Endodermal cell (in vitro differentiated cells): ENCODE results near the gene GAL3ST3. TPM values are rescaled to one million over a fixed set of nuclear protein-coding genes. Genes with fewer than 3 reads are reported as not detected.

Source experiments
- DNase-seq: peaks from one replicate; pipeline ENCODE4 v3.0.0-alpha.2; 2017
- H3K27ac ChIP-seq: 2 replicates; pipeline ENCODE4 v1.5.1; 2013; ENCODE audit warnings: mild to moderate bottlenecking, low read depth, low read length, moderate library complexity
- H3K27me3 ChIP-seq: 2 replicates; pipeline ENCODE4 v1.6.1; 2013; ENCODE audit warnings: mild to moderate bottlenecking, low read length, moderate library complexity; ENCODE audit not compliant: insufficient read depth, control insufficient read depth, poor library complexity, severe bottlenecking
- H3K36me3 ChIP-seq: 2 replicates; pipeline ENCODE4 v1.7.0; 2013; ENCODE audit warnings: mild to moderate bottlenecking, low read length, moderate library complexity; ENCODE audit not compliant: control insufficient read depth, insufficient read depth
- H3K4me1 ChIP-seq: one replicate; pipeline ENCODE4 v1.7.0; 2013; ENCODE audit warnings: low read length; ENCODE audit not compliant: control insufficient read depth, insufficient read depth
- H3K4me3 ChIP-seq: 2 replicates; pipeline ENCODE4 v1.5.1; 2013; ENCODE audit warnings: mild to moderate bottlenecking, low read length, moderate library complexity
- H3K9ac ChIP-seq: 2 replicates; pipeline ENCODE4 v1.6.1; 2013; ENCODE audit warnings: mild to moderate bottlenecking, low read length, moderate library complexity; ENCODE audit not compliant: poor library complexity, severe bottlenecking; ENCODE audit errors: extremely low read depth
- H3K9me3 ChIP-seq: 2 replicates; pipeline ENCODE4 v1.6.1; 2013; ENCODE audit warnings: mild to moderate bottlenecking, low read length, moderate library complexity; ENCODE audit not compliant: control insufficient read depth
- H3K27ac Mint-ChIP-seq: 2 replicates; pipeline ENCODE4 v1.8.0; 2020; ENCODE audit warnings: mixed read lengths
- H3K27me3 Mint-ChIP-seq: 2 replicates; pipeline ENCODE4 v1.8.0; 2021; ENCODE audit warnings: mild to moderate bottlenecking, mixed read lengths; ENCODE audit not compliant: insufficient read depth
- H3K36me3 Mint-ChIP-seq: 2 replicates; pipeline ENCODE4 v1.8.0; 2020; ENCODE audit warnings: low read depth, mixed read lengths
- H3K4me1 Mint-ChIP-seq: 2 replicates; pipeline ENCODE4 v1.8.0; 2020; ENCODE audit warnings: mixed read lengths
- H3K4me3 Mint-ChIP-seq: 2 replicates; pipeline ENCODE4 v1.8.0; 2020; ENCODE audit warnings: mild to moderate bottlenecking, moderate library complexity, mixed read lengths
- H3K9me3 Mint-ChIP-seq: 2 replicates; pipeline ENCODE4 v1.8.0; 2020; ENCODE audit warnings: mild to moderate bottlenecking, mixed read lengths
- WGBS, 2 experiments: methylation state at CpG; one replicate each; pipeline versions ENCODE4 v1.1.5 to v1.1.7; 2013; ENCODE audit warnings: missing lambda C conversion rate in 2 of 2, mixed read lengths in 1 of 2; ENCODE audit not compliant: insufficient coverage in 1 of 2, insufficient read length in 1 of 2; 5-methylcytosine and 5-hydroxymethylcytosine counted together
- total RNA-seq, 2 donors: library from RNA; stranded (reverse); fragmentation: NEBNext Ultra II Directional in 1 of 2; extraction: Animal tissue kit (Norgen Biotek cat#: 25700) in 1 of 2; gene quantifications; 2 replicates in 1 of 2; 3 replicates in 1 of 2; pipeline ENCODE4 v1.2.1, GENCODE V29; 2021
- TF ChIP-seq, protein P1 (sequence below): fragments of 200-600 bp; sonication (generic); conservative IDR thresholded peaks from 2 replicates; pipeline ENCODE4 v1.5.0; 2021; ENCODE audit warnings: antibody characterized with exemption, mild to moderate bottlenecking

GAL3ST3 gene
- total RNA-seq, 2 donors from 2014 or later = 7.4 to 11.2 TPM

- Histone ChIP-seq H3K27ac (no peak overlapping the region), H3K4me3 (no peak overlapping the region), H3K27me3 (no peaks in the 10 kb centered on the region), H3K36me3 (no peaks in the 10 kb centered on the region), H3K9ac (no peak overlapping the region), H3K4me1 (peaks cover 4% of the 10 kb centered on the region), H3K9me3 (no peaks in the 10 kb centered on the region)
- TF ChIP-seq, protein P1, sequence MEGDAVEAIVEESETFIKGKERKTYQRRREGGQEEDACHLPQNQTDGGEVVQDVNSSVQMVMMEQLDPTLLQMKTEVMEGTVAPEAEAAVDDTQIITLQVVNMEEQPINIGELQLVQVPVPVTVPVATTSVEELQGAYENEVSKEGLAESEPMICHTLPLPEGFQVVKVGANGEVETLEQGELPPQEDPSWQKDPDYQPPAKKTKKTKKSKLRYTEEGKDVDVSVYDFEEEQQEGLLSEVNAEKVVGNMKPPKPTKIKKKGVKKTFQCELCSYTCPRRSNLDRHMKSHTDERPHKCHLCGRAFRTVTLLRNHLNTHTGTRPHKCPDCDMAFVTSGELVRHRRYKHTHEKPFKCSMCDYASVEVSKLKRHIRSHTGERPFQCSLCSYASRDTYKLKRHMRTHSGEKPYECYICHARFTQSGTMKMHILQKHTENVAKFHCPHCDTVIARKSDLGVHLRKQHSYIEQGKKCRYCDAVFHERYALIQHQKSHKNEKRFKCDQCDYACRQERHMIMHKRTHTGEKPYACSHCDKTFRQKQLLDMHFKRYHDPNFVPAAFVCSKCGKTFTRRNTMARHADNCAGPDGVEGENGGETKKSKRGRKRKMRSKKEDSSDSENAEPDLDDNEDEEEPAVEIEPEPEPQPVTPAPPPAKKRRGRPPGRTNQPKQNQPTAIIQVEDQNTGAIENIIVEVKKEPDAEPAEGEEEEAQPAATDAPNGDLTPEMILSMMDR = no peak
- Mint-ChIP-seq H3K4me3 (no peak overlapping the region), H3K4me1 (peaks cover 15% of the 10 kb centered on the region), H3K27ac (no peak overlapping the region), H3K27me3 (peaks cover 4% of the 10 kb centered on the region), H3K36me3 (peaks cover 17% of the 10 kb centered on the region), H3K9me3 (no peaks in the 10 kb centered on the region)
- WGBS, 2 experiments = 82 to 87% methylated on average over 6 of the region's 6 CpGs
- no peak for DNase-seq
These were observed 4.2 kb downstream of the GAL3ST3 start for GRCh38 chr11:66044757-66045156.

DNA sequence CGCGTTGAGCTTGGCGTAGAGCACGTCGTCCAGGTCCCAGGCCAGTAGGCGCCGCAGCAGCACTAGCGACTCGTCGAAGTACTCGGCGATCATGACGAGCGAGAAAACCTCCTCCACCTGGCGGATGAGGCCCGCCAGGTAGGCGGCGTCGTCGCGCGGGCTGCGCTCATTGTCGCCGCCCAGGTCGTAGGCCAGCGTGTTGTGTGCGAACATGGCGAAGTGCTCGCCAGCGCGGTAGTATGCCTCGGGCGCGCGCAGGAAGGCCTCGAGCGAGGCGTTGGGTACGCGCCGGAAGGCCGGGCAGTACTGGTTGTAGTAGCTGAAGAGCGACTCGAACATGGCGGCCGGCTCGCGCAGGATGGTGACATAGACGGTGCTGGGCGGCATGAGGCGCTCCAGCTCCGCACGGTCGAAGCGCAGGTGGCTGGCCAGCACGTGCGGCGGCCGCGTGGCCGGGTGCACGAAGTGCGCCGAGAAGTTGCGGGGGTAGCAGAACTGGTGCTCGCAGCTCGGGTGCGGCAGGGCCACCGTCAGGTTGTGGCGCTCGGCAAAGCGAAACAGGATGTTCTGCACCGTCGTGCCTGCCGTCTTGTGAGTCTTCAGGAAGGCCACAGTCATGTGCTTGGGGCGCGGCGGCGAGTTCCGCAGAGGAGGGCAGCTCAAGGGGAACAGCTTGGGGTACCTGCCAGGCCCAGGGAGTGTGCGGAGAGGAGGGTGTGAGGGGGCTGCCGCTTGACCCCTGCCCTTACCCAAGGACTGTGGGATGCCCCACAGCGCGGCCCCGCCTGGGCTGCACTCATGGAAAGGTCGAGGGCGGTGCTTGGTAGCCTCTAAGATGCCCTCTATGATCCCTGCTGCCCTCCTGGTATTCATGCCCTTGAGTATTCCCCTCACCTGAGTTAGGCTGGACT lies 5.7 kb downstream of the GAL3ST3 start:
- Histone ChIP-seq H3K9me3 (no peaks in the 10 kb centered on the region), H3K4me1 (peaks cover 4% of the 10 kb centered on the region), H3K27ac (no peak overlapping the region), H3K9ac (no peak overlapping the region), H3K4me3 (no peak overlapping the region), H3K27me3 (no peaks in the 10 kb centered on the region), H3K36me3 (no peaks in the 10 kb centered on the region)
- DNase-seq = no peak
- peaks cover 2% of the 10 kb centered on the region for H3K27me3 Mint-ChIP-seq
- 96 to 98% methylated on average over 64 to 88 of the region's 88 CpGs for WGBS, 2 experiments
- no peaks in the 10 kb centered on the region for H3K9me3 Mint-ChIP-seq
- peaks cover 12% of the 10 kb centered on the region for H3K4me1 Mint-ChIP-seq
- TF ChIP-seq, protein P1 = no peak
- H3K36me3 Mint-ChIP-seq = peaks cover 17% of the 10 kb centered on the region
- no peak overlapping the region for H3K4me3 Mint-ChIP-seq
- H3K27ac Mint-ChIP-seq = no peak overlapping the region

DNA sequence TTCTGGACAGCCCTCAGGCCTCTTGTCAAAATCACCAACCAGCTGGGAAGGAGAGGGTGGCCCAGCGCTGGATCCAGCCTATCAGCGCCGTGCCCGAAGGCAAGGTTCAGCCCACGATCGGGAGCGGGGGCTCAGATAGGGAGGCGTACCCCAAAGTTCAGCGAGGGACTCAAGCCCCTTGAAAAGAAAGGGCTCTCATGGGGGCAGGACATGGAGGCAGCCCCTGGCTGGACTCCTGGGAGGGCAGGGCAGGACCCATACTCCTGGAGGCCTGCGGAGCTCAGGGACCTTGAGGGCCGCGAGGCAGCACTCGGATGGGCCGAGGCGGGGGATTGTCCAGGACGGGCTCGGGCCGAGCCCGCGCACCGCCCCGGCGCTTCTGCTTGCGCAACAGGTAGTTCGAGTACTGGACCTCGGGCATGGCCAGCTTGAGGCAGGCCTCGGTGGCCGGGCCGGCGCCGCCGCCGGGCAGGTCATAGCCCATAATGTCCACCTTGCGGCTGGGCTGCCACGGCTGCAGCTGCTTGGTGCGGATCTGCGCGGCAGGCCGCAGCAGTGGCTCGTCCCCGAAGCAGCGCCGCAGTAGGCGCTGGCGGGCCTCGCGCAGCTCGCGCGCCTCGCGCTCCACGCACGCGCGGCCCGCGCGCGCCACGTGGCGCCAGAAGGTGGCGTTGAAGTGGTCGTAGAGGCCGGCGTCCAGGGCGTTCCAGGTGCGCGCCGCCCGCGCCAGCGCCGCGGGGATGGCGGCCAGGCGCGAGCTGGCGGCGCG lies 6.5 kb downstream of the GAL3ST3 start:
- H3K36me3 Mint-ChIP-seq = peaks cover 17% of the 10 kb centered on the region
- H3K27me3 Mint-ChIP-seq = no peaks in the 10 kb centered on the region
- Histone ChIP-seq H3K4me1 (peaks cover 4% of the 10 kb centered on the region), H3K27me3 (no peaks in the 10 kb centered on the region), H3K36me3 (no peaks in the 10 kb centered on the region), H3K9me3 (no peaks in the 10 kb centered on the region), H3K4me3 (no peak overlapping the region), H3K27ac (no peak overlapping the region), H3K9ac (no peak overlapping the region)
- DNase-seq = no peak
- peaks cover 5% of the 10 kb centered on the region for H3K9me3 Mint-ChIP-seq
- H3K27ac Mint-ChIP-seq = no peak overlapping the region
- H3K4me3 Mint-ChIP-seq = no peak overlapping the region
- TF ChIP-seq, protein P1 = no peak
- peaks cover 10% of the 10 kb centered on the region for H3K4me1 Mint-ChIP-seq
- WGBS, 2 experiments = 94 to 97% methylated on average over 64 to 81 of the region's 81 CpGs
